NCI-H526 (cell line): ENCODE results near the gene CARTPT.
A peak's percentile ranks its signal among the peaks of the same experiment; 100 is the strongest.

Experiments
- DNase-seq, 2 experiments: peaks; one replicate each; lab custom pipeline; 2025; lab: John Stamatoyannopoulos, UW

CARTPT gene

GRCh38 chr5:71737931-71738539, 19.0 kb downstream of the CARTPT start:
- DNase-seq: no peak

- DNase-seq: no peak
These were observed 19.7 kb downstream of the CARTPT start for GRCh38 chr5:71738662-71739361.

GRCh38 chr5:71740015-71740753, 21.1 kb downstream of the CARTPT start:
- DNase-seq: no peak

- DNase-seq: no peak
These were observed 24.1 kb downstream of the CARTPT start for GRCh38 chr5:71743155-71743554.

- no peak for DNase-seq
These were observed 25.1 kb downstream of the CARTPT start for GRCh38 chr5:71744009-71744790.

GRCh38 chr5:71747182-71747581, 28.1 kb downstream of the CARTPT start:
- no peak for DNase-seq

- no peak for DNase-seq
These were observed 29.3 kb downstream of the CARTPT start for GRCh38 chr5:71748360-71748759.

- peak in 1 of 2 experiments; percentile 2 for DNase-seq
These were observed 32.3 kb downstream of the CARTPT start for GRCh38 chr5:71751422-71751821.

- DNase-seq: no peak
These were observed 33.5 kb downstream of the CARTPT start for GRCh38 chr5:71752441-71753190.

GRCh38 chr5:71757590-71758543, 38.8 kb downstream of the CARTPT start:
- peak; percentile 4 to 64 for DNase-seq

GRCh38 chr5:71762826-71763225, 43.8 kb downstream of the CARTPT start:
- no peak for DNase-seq

GRCh38 chr5:71767661-71768060, 48.6 kb downstream of the CARTPT start:
- no peak for DNase-seq

- DNase-seq: no peak
These were observed 50.2 kb downstream of the CARTPT start for GRCh38 chr5:71769287-71769686.

- DNase-seq: no peak
These were observed 51.3 kb downstream of the CARTPT start for GRCh38 chr5:71770381-71770780.
